ENCODE results near the gene ZW10.
A peak's percentile ranks its signal among the peaks of the same experiment; 100 is the strongest.
"Not testable (repeated sequence)": the region's sequence is repeated elsewhere in the genome, so short reads cannot be mapped to it uniquely, and the experiment has no call there.

ZW10 gene

GRCh38 chr11:113773416-113774173, at the start of gene ZW10:
Gene ZW10, minus strand, starts transcription at chr11:113773692. Its CDS starts 26 bp downstream, at chr11:113773666.
- DNase-seq (ENCODE audit: low read depth), result peak; percentile 97

- DNase-seq (ENCODE audit: low read depth), result no peak
Observed at GRCh38 chr11:113818426-113818825, 44.9 kb upstream of the ZW10 start.

GRCh38 chr11:113817626-113818025, 44.1 kb upstream of the ZW10 start:
- no peak for DNase-seq (ENCODE audit: low read depth)

- peak; percentile 12 for DNase-seq (ENCODE audit: low read depth)
Observed at GRCh38 chr11:113817162-113817561, 43.7 kb upstream of the ZW10 start.

- no peak for DNase-seq (ENCODE audit: low read depth)
Observed at GRCh38 chr11:113814181-113814580, 40.7 kb upstream of the ZW10 start.

GRCh38 chr11:113808931-113809330, 35.4 kb upstream of the ZW10 start:
- DNase-seq (ENCODE audit: low read depth), result no peak

GRCh38 chr11:113806406-113806805, 32.9 kb upstream of the ZW10 start:
- DNase-seq (ENCODE audit: low read depth), result peak; percentile 43

- DNase-seq (ENCODE audit: low read depth), result peak; percentile 7
Observed at GRCh38 chr11:113805640-113806039, 32.1 kb upstream of the ZW10 start.

- DNase-seq (ENCODE audit: low read depth), result no peak
Observed at GRCh38 chr11:113802621-113803020, 29.1 kb upstream of the ZW10 start.

- DNase-seq (ENCODE audit: low read depth), result peak; percentile 62
Observed at GRCh38 chr11:113796663-113797259, 23.3 kb upstream of the ZW10 start.

- no peak for DNase-seq (ENCODE audit: low read depth)
Observed at GRCh38 chr11:113789675-113790320, 16.3 kb upstream of the ZW10 start.

GRCh38 chr11:113789016-113789415, 15.5 kb upstream of the ZW10 start:
- DNase-seq (ENCODE audit: low read depth), result not testable (repeated sequence)

- DNase-seq (ENCODE audit: low read depth), result no peak
Observed at GRCh38 chr11:113782134-113782533, 8.6 kb upstream of the ZW10 start.

GRCh38 chr11:113781682-113782081, 8.2 kb upstream of the ZW10 start:
- DNase-seq (ENCODE audit: low read depth), result no peak

- no peak for DNase-seq (ENCODE audit: low read depth)
Observed at GRCh38 chr11:113779496-113779895, 6.0 kb upstream of the ZW10 start, which contains the start of gene CLDN25. Gene CLDN25, plus strand, starts transcription at chr11:113779796. Its CDS starts 0 bp downstream, at chr11:113779796.

GRCh38 chr11:113778111-113778910, 4.8 kb upstream of the ZW10 start:
- DNase-seq (ENCODE audit: low read depth), result peak; percentile 46

GRCh38 chr11:113774174-113774503, 647 bp upstream of the ZW10 start:
- DNase-seq (ENCODE audit: low read depth), result no peak

- DNase-seq (ENCODE audit: low read depth), result peak; percentile 46
Observed at GRCh38 chr11:113773092-113773415, 438 bp downstream of the ZW10 start.

- DNase-seq (ENCODE audit: low read depth), result no peak
Observed at GRCh38 chr11:113771964-113772363, 1.5 kb downstream of the ZW10 start.

- no peak for DNase-seq (ENCODE audit: low read depth)
Observed at GRCh38 chr11:113764527-113765219, 8.8 kb downstream of the ZW10 start.

- not testable (repeated sequence) for DNase-seq (ENCODE audit: low read depth)
Observed at GRCh38 chr11:113763040-113763439, 10.5 kb downstream of the ZW10 start.

GRCh38 chr11:113760241-113760640, 13.3 kb downstream of the ZW10 start:
- DNase-seq (ENCODE audit: low read depth), result no peak

All from EH (cell line).